RWPE1 (cell line): ENCODE results near the gene NEURL1.

Source experiments
- CTCF ChIA-PET: fragments of 350-600 bp; sonication (Branson Sonifier 250); formaldehyde crosslinking; extraction: SDS; loops from one replicate; lab custom pipeline; 2021; lab: Yijun Ruan, JAX
- POLR2A ChIA-PET: fragments of 400-600 bp; formaldehyde crosslinking; extraction: SDS; loops from one replicate; lab custom pipeline; 2020; ENCODE audit warnings: antibody characterized with exemption; ENCODE audit not compliant: low non-redundant PET; lab: Yijun Ruan, JAX
- DNase-seq: peaks from one replicate; pipeline ENCODE4 v3.0.0; 2012; ENCODE audit warnings: low spot score
- H3K27ac ChIP-seq: fragments of 450-650 bp; 2 replicates; pipeline ENCODE4 v1.5.1; 2017
- TF ChIP-seq, protein P1 (sequence below): fragments of 450-650 bp; conservative IDR thresholded peaks from 2 replicates; pipeline ENCODE4 v1.5.1; 2017; ENCODE audit warnings: low read depth, mild to moderate bottlenecking

Gene NEURL1

DNA sequence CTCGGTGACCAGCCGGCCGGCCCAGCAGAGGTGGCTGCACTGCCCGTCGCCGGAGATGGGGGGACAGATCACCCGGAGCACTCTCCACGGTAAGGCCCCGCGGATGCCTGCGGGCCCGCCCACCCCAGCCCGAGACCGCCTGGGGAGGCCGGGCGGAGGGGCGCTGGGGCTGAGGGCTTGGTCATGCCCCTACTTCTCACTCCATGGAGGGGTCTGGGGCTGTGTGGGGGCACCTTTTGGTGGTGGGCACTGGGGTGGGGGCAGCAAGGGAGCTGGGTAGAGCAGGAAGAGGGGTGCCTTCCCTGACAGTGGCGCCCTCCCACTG is 61.8 kb downstream of the NEURL1 start:
- TF ChIP-seq, protein P1, sequence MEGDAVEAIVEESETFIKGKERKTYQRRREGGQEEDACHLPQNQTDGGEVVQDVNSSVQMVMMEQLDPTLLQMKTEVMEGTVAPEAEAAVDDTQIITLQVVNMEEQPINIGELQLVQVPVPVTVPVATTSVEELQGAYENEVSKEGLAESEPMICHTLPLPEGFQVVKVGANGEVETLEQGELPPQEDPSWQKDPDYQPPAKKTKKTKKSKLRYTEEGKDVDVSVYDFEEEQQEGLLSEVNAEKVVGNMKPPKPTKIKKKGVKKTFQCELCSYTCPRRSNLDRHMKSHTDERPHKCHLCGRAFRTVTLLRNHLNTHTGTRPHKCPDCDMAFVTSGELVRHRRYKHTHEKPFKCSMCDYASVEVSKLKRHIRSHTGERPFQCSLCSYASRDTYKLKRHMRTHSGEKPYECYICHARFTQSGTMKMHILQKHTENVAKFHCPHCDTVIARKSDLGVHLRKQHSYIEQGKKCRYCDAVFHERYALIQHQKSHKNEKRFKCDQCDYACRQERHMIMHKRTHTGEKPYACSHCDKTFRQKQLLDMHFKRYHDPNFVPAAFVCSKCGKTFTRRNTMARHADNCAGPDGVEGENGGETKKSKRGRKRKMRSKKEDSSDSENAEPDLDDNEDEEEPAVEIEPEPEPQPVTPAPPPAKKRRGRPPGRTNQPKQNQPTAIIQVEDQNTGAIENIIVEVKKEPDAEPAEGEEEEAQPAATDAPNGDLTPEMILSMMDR: no peak
- H3K27ac ChIP-seq: no peak overlapping the region
- DNase-seq: no peak
- CTCF ChIA-PET: interaction anchor here (0.6 to 1.1 kb wide), 4 partner anchors 9 to 223 kb away, joined by 3 to 4 read pairs (median 3); no protein-coding TSS in a partner anchor
- POLR2A ChIA-PET: no interaction called here

DNA sequence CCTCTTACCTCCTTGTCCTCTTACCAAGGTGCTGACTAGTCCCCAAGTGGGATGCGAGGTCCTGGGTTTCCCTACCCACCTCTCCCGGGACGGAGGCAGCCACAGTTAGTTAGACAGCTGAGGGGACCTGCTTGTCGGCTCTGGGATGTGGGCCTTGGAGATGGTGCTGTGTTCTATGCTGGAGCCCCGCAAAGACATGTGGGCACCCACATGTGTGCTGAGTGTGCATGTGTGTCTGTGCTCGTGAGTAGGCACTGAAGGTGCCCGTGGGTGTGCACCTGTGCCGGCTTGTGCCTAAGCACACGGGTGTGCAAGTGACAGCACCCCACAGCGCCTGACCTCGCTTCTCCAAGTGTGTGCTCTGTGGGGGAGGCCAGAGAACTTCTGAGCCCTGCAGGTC is 62.2 kb downstream of the NEURL1 start:
- ChIA-PET POLR2A (no interaction called here), CTCF (interaction anchor here (0.6 to 1.1 kb wide), 3 partner anchors 9 to 223 kb away, joined by 3 read pairs; no protein-coding TSS in a partner anchor)
- TF ChIP-seq, protein P1: no peak
- H3K27ac ChIP-seq: no peak overlapping the region
- DNase-seq: no peak

DNA sequence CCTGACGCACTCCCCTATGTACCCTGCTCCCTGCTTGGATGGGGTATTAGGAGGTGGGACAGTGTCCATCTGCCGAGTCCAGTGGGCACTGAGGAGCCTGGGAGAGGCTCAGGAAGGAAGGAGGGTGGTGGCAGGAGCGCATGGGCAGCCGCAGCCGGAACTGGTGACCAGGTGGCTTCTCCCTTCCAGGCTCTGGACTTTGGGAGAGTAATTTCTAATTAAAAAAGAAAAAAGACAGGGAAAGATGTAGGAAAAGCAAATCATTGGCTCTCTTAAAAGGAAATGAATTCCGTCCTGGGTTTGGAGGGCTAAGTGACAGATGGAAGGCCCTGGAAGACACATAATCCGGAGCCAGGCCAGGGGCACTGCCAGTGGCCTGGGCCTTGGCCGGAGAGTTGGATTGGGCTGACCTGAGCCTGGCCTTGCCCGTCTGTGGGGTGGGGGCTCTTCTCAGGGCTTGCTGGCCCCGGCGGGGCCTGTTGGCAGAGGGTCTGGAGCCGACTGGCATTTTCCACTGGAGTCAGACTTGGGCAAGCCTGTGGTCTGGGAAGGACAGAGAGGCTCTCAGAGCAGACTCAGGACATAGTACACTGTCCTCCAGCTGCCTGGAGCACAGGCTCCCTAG is 63.0 kb downstream of the NEURL1 start:
- TF ChIP-seq, protein P1: no peak
- H3K27ac ChIP-seq: no peak overlapping the region
- no peak for DNase-seq
- CTCF ChIA-PET: no interaction called here
- POLR2A ChIA-PET: no interaction called here

DNA sequence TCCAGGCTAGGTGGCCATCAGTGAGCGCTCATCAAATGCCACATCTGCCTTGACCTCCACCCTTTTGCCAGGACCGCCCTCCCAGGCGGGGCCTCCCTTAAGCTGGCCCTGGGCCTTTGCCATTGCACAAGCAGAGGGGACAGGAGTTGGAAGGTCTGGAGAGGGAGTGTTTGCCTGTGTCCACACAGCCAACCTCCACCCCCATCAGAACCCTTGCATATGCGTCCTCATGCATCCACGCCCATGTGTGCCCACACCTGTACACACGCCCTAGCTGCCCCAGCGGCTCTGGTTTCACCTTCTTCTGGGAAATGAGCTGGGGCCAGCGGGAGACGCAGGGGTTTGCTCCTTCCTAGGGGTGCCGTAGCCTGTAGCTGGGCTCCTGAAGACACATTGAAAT is 64.0 kb downstream of the NEURL1 start:
- POLR2A ChIA-PET: no interaction called here
- CTCF ChIA-PET: no interaction called here
- TF ChIP-seq, protein P1: no peak
- DNase-seq: no peak
- no peak overlapping the region for H3K27ac ChIP-seq

DNA sequence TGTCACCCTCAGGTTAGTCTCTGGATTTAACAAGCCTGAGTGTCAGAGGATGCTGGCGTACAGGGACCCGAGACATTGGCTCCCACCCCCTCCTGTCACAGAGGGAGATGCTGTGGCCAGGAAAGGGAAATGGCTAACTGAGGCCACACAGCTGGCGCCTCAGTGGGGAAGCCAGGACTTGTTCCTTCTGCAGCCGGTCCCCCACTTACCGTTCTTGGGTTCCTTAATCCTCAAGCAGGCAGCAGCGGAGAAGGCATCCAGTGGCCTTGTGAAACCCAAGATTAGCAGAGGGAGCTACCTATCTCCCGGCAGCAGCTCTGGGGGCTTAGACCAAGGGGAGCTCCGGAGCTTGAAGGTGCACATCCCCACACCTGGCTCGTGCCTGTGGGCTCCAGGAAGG is 65.4 kb downstream of the NEURL1 start:
- no peak for DNase-seq
- H3K27ac ChIP-seq: no peak overlapping the region
- TF ChIP-seq, protein P1: no peak
- ChIA-PET POLR2A (no interaction called here), CTCF (no interaction called here)

DNA sequence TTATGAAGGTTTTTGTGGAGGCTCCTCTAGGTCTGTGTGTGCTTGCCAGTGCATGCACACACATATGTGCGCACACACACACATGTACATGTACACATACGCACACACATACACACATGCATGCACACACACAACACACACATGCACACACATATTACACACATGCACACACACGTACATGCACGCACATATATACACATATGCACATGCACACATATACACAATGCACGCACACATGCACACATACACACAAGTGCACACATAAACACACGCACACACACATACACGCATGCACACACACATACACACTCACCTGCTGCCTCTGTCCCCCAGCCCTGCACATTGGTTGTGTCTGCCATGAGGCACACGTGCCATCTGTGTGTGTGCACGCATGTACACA is 66.3 kb downstream of the NEURL1 start:
- POLR2A ChIA-PET: interaction anchor here (1.1 kb wide), 1 partner anchor 25 kb away, joined by 11 read pairs; no protein-coding TSS in a partner anchor
- no peak for DNase-seq
- CTCF ChIA-PET: no interaction called here
- TF ChIP-seq, protein P1: no peak
- no peak overlapping the region for H3K27ac ChIP-seq
